Cardiac fibroblast (primary cell): Measurements from ENCODE around the gene SLC40A1.

Experiments used
- DNase-seq, 2 donors: peaks; one replicate each; pipeline versions ENCODE4 v3.0.0 to v3.0.0-alpha.2; 2010; ENCODE audit warnings: low read depth in 2 of 2
- H3K4me3 ChIP-seq, 2 donors: replicated peaks in 1 of 2; 1 replicate in 1 of 2; 2 replicates in 1 of 2; pipeline ENCODE4 v1.5.1; 2011; ENCODE audit warnings: low read depth in 2 of 2, low read length in 2 of 2, mild to moderate bottlenecking in 2 of 2, moderate library complexity in 1 of 2
- CTCF ChIP-seq: IDR thresholded peaks from one replicate; pipeline ENCODE4 v1.5.1; 2011; ENCODE audit warnings: low read depth, mild to moderate bottlenecking, low read length, inconsistent platforms

SLC40A1 gene

DNA sequence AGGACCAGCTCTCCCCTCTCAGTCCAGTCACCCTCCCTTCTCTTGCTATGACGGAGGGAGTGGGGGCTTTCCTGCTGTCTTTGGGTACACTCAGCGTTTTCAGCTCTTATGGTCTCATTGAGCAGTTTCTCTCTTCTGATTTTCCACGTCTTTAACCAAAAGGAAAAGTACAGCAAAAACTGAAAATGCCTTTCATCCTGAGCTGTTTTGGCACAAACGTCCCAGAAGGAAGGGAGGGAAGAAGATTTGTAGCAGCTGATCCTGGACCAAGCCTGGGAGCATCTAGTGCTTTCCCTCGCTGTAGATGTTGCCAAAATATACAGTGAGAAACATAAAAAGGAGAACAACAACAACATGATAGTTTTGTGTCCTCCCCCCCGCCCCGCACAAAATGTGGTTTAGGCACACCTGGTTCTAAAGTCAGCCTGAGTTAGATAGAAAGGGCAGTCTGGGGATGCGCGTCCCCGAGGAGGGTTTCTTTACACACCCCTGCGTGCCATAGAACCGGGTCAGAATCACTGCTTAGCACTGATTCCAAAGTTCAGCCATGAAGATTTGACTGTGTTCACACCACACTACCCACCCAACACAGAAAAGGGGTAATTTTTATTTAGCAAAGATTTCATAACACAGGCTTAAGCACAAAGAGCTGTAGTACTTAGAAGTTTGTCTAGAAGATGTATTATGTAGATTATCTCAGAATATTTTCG is 53.4 kb downstream of the SLC40A1 start:
- TF ChIP-seq CTCF = no peak
- DNase-seq = no peak
- H3K4me3 ChIP-seq = no peak overlapping the region

DNA sequence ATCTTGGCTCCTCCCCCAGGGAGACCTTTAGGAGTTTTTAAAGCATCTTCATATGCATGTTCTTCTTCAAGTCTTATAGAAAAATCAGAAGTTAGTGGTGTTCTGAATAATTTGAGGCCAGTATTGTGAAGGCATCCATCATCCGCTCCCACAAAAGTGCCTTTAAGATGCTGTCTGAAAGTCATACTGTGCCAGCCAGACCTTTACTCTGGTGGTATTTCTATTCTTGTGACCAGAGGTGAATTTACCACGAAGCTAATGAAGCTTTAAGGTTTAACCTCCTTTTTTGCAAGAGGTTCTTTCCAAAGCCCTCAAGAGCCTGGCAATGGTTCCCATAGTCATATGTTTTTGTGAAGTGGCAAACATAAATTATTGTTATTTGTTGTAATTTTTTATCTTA is 54.3 kb downstream of the SLC40A1 start:
- no peak overlapping the region for H3K4me3 ChIP-seq
- TF ChIP-seq CTCF = no peak
- DNase-seq = no peak

DNA sequence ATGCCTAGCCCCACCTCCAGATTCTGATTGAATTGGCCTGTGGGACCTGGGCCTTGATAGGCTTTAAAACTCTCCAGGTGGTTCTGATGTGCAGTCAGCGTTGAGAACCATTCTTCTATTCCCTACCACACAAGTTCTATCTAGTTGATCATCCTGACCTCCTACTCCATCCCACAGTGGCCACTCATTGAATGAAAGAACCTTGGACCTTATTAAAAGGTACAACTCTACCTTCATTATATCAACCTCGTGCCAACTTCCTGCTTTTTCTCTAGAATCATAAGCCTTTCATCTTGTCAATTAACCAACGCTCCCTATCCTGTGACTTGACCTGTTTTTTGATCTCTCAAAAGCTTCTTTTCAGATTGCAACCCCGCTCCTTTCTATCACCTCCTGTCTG is 55.8 kb downstream of the SLC40A1 start:
- no peak overlapping the region for H3K4me3 ChIP-seq
- no peak for TF ChIP-seq CTCF
- DNase-seq = no peak

GRCh38 chr2:189522435-189523151 is 58.0 kb downstream of the SLC40A1 start:
- TF ChIP-seq CTCF = no peak

GRCh38 chr2:189521699-189522434 is 58.7 kb downstream of the SLC40A1 start:
- no peak for TF ChIP-seq CTCF

More at GRCh38 chr2:189522435-189523151, 58.0 kb downstream of the SLC40A1 start:
- peak in 1 of 2 donors; percentile 39 for DNase-seq
- no peak overlapping the region for H3K4me3 ChIP-seq

DNA sequence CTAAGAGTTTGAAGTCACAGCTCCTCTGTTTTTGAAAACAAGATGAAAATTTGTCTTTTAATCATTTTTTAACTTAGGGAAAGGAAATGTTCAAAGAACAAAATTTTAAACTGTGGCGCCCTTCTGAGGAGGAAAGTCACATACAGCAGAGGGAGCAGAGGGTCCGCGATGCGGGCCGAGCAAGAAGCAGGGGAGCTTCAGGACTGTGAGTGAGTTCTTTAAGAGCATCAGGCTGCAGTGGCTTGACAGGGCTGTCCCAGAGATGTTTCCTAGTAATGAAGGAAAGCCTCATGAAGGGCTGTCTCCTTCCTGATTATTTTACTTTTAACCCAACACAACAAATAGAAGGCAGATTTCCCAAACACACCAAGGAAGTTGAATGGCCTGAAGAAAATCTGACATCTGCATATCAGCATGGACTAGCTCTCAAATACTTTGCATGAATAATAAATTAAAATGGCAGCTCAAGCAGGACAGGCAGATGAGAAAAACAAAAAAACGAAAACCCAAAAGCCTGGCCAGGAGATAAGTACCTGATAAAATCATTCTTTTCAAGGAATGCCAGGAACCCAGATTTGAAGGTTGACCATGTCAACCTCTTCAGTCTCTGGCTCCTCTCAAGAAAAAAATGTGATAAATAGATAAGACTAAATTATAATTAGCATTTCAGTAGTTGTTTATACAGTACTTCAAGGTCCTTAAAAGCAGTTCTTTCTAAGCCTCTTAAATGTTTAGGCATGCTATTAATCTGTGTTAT is 60.8 kb downstream of the SLC40A1 start:
- no peak for DNase-seq
- no peak for TF ChIP-seq CTCF
- H3K4me3 ChIP-seq = no peak overlapping the region

More at GRCh38 chr2:189521699-189522434, 58.7 kb downstream of the SLC40A1 start:
- H3K4me3 ChIP-seq = no peak overlapping the region
- DNase-seq = peak; percentile 17 to 23
